GM20431 (cell line): ENCODE measurements around the gene PERM1.
"Not testable (repeated sequence)": the region's sequence is repeated elsewhere in the genome, so short reads cannot be mapped to it uniquely, and the experiment has no call there.

Experiments
- in situ Hi-C: fragments of 300-500 bp; cut with MseI, MboI; formaldehyde crosslinking; loops from one replicate; pipeline ENCODE4 v1.15.0; 2020; ENCODE audit warnings: low sequenced_read_pairs; ENCODE audit not compliant: unreplicated experiment

Gene PERM1

DNA sequence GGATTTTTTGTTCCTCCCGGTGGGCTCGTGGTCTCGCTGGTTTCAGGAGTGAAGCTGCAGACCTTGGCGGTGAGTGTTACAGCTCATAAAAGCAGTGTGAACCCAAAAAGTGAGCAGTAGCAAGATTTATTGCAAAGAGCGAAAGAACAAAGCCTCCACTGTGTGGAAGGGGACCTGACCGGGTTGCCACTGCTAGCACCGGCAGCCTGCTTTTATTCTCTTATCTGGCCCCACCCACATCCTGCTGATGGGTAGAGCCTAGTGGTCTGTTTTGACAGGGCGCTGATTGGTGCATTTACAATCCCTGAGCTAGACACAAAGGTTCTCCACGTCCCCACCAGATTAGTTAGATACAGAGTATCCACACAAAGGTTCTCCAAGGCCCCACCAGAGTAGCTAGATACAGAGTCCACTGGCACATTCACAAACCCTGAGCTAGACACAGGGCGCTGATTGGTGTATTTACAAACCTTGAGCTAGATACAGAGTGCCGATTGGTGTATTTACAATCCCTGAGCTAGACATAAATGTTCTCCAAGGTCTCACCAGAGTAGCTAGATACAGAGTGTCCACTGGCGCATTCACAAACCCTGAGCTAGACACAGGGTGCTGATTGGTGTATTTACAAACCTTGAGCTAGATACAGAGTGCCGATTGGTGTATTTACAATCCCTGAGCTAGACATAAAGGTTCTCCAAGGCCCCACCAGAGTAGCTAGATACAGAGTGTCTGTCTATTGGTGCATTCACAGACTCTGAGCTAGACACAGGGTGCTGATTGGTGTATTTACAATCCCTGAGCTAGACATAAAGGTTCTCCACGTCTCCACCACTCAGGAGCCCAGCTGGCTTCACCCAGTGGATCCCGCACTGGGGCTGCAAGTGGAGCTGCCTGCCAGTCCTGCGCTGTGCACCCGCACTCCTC is 35.8 kb upstream of the PERM1 start:
- in situ Hi-C loops = not testable (repeated sequence)

DNA sequence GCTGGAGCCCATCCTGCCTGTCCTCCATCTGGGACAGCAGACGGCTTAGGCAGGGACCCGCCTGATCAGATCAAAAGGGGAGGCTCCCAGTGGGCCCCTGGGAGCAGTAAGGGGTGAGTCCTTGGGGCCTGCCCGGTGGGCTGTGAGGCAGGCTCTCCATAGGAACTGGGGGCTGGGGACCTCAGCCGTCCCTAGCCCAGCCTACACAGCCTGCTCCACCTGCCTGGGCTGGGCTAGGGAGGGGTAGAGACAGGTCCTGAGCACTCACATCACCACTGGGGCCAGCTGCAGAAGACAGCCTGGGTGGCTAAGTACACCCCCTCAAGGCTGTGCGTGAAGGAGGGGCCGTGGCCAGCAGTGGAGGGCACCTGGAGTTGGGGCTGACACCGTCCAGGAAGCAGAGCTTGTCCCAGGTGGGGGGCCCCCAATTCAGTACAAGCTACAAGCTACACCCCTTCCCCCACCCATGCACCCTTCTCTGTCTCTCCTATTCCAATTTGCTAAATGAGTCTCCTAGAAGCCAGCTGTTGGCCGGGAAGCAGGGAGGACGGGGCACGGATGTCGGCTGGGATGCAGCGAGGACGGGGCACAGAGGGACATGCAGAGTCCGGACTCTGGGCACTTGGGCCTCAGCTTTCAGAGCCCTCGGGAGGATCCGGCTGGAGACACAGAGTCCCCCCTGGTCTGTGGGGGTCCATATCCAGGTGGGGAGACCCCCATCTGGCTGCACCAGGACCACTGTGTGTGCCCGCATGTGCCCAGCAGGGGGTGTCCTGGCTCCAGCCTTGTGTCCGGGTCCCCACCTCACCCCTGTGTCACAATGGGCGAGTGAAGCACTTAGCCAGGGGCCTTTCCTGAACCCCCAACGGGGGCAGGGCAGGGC is 33.1 kb upstream of the PERM1 start:
- in situ Hi-C loops = no loop called here

DNA sequence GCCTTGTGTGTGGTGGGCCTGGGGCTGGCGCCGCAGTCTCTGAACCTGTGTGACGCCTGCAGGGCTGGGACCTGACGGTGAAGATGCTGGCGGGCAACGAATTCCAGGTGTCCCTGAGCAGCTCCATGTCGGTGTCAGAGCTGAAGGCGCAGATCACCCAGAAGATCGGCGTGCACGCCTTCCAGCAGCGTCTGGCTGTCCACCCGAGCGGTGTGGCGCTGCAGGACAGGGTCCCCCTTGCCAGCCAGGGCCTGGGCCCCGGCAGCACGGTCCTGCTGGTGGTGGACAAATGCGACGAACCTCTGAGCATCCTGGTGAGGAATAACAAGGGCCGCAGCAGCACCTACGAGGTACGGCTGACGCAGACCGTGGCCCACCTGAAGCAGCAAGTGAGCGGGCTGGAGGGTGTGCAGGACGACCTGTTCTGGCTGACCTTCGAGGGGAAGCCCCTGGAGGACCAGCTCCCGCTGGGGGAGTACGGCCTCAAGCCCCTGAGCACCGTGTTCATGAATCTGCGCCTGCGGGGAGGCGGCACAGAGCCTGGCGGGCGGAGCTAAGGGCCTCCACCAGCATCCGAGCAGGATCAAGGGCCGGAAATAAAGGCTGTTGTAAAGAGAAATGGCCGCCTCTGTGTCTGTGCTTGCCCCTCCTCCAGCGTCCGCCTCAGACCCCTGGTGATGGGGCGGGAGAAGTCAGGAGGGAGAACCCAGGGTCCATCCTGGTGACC is 32.2 kb upstream of the PERM1 start:
- in situ Hi-C loops = no loop called here

DNA sequence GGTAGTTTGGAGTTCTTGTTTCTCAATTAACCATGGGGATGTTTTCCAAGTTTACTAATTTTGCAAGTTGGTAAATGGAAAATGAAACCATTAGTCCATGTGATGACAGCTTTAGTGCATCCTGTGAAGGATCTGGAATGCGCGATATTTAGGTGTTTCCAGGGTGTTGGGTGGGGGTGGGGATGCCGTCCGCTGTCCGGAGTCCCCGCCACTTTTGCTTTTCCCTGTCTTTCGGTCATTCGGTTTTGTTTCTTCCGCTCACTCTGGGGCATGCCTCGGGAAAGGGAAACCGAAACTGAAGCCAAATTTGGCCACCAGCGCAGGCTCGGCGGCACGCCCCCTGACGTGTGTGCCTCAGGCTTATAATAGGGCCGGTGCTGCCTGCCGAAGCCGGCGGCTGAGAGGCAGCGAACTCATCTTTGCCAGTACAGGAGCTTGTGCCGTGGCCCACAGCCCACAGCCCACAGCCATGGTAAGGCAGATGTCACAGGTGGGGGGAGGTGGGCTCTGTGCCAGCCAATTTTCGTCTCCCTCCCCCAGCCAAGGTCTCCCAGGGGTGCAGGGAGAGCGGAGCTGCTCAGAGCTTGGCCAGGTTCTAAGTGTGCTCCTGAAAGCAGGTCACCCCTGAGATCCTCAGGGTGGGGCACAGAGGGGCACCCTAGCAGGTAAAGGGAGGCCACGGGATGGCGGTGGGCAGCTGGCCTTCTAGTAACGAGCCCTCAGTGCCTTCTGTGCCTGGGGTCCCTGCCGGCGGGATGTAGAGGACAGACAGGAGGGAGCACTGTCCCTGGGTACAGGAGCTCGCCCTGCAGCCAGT is 31.4 kb upstream of the PERM1 start, which contains the start of gene ISG15:
Gene ISG15, plus strand, starts transcription at position 393 of the 817 bp plus-strand sequence. Its CDS starts 77 bp downstream, at position 470.
- in situ Hi-C loops = no loop called here

DNA sequence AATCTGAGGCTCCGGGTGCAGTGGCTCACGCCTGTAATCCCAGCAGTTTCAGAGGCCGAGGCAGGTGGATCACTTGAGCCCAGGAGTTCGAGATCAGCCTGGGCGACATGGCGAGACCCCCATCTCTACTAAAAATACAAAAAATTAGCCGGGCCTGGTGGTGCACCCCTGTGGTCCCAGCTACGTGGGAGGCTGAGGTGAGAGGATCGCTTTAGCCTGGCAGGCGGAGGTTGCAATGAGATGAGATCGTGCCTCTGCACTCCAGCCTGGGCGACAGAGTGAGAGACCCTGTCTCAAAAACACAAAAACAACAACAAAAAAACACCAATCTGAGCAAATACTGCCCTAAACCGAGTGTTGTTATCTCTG is 30.8 kb upstream of the PERM1 start:
- in situ Hi-C loops = not testable (repeated sequence)

DNA sequence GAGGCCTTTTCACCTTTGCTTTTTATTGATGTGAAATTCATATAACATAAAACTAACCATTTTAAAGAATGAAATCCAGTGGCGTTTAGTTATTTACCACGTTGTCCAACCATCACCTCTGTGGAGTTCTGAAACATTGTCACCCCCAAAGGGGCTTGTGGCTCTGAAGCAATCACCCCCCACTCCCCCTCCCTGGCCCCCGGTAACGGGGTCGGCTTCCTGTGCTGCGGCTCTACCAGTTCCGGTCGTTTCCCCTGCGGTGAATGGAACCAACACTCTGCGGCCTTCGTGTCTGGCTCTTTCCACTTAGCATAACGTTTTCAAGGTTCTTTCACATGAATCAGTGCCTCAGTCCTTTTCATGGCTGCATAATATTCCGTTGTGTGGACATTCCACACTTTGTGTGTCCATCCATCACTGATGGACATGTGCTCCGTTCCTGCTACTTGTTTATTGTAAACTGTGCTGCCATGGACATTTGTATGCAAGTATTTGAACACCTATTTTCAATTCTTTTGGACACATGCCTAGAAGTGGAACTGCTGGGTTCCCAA is 29.6 kb upstream of the PERM1 start:
- in situ Hi-C loops = no loop called here

DNA sequence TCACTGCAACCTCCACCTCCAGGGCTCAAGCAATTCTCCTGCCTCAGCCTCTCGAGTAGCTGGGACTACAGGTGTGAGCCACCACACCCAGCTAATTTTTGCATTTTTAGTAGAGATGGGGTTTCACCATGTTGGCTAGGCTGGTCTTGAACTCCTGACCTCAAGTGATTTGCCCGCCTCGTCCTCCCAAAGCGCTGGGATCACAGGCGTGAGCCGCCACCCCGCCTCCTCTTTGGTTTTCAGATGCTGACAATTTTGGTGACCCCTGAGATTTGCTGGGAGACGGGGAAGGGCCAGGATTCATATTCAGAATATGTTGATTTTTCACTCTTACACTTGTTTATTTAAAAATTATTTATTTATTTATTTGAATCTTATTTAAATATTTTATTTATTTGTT is 28.2 kb upstream of the PERM1 start:
- in situ Hi-C loops = not testable (repeated sequence)

DNA sequence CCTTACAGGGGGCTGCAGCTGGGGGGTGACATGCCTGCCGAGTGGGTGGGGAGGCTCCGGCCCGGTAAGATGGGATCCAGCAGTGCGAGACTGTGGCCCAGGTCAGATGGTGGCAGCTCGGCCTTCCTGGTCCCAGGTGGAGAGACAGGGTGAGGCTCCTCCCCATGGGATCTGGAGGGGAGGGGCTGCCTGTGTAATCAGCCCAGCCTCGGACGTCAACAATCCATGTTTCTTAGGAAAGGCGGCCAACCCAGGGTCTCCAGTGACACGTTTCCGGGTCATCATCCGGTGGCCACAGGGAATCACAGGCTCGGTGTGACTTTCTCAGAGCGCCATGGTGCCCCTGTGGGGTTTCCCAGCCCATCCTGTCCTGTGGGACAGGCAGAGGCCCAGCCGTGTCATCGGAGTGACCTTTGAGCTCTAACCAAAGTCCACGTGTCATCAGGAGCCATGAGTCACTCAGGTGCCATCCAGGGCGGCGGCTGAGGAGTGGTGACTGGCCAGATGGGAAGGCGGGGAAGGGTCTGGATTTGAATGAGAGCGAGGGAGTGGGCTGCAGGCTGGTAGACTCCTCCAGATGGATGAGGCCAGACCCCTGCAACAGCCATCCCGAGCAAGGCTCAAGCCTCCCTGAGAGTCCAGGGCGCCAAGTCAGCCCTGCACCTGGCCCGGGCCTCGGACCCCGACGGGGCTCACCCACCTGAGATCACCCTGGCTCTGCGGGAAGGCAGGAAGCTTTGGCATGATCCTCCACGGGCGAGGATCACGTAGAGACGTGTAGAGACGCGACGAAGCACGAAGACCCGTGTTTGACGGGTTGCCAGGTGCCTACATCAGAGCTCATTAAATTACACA is 24.6 kb upstream of the PERM1 start:
- in situ Hi-C loops = no loop called here

DNA sequence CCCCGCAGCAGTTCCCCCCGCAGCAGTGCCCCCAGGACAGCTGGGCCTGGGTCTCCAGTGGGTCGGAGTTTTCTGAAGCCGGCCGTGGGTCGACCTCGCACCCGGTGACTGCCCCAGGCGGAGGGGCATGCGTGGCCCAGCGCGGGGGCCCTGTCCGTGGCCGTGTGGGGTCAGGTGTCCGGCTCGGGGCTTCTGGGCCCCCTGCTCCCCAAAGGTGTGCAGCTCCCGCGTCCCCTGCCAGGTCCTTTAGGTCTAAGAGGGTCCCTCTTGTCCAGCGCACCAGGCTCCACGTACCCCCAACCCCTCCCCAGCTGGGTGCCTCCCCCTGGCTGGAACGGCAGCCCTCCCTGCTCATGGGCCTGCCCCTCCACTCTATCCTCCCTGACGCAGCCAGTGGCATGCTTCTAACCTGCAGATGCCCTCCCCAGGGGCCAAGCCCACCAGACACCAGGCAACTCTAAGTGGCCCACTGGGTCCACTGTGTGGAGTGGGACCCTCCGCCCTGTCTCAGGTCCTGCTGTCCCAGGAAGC is 23.9 kb upstream of the PERM1 start:
- in situ Hi-C loops = no loop called here

DNA sequence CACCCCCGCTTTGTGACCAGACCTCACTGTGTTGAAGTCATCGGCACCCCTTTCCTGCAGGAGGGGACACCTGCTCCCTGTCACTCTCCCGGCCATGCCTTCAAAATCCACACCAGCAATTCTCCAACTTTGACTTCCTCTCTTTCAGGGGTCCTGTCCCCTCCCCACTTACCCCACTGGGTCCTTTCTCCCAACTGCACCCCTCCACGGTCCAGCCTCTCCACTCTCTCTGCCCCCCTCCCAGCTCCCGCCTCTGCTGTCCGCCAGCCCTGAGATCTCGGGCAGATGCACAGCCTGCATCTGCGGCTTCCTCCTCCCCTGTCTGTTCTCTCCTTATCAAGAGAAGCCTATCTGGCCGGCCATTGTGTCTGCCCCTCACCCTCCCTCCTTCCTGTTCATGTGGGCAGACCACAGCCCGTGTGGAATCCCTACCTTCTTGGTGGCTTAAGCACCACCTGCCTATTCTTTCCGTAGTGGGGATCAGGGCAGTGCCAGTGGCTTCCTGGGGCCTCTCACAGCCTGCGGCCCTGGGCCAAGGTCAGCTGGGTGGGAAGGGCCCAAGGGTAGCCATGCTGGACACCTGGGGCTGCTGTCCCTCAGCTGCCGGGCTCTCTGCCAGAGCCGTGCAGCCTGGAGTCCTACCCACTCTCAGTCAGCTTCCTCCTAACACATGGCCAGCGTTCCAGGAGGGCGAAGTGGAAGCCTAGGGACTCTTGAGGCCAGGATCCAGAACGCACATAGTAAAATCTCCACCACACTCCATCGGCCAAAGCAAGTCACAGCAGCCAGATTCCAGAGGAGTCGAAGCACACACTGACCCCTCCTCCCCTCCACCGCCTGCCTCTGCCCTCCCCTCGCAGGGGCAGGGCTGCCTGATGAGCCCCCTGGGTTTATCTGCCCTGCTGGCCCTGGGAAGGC is 23.1 kb upstream of the PERM1 start:
- in situ Hi-C loops = no loop called here

DNA sequence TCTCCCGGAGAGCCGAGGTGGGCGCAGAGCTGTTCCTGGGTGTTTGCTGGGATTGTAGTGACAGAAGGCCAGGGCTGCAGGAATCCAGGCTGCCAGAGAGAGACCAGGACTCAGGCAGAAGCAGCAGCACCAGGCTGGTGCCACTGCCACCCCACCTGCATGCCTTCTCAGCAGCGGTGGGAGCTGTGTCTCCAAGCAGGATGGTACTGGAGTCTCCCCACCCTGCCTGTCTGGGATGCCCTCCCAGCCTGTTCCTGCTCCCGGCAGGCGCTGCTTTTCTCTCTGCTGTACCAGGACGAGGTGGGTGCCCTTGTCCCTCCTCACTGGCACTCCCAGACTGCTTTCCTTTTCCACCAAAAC is 22.5 kb upstream of the PERM1 start:
- in situ Hi-C loops = no loop called here

DNA sequence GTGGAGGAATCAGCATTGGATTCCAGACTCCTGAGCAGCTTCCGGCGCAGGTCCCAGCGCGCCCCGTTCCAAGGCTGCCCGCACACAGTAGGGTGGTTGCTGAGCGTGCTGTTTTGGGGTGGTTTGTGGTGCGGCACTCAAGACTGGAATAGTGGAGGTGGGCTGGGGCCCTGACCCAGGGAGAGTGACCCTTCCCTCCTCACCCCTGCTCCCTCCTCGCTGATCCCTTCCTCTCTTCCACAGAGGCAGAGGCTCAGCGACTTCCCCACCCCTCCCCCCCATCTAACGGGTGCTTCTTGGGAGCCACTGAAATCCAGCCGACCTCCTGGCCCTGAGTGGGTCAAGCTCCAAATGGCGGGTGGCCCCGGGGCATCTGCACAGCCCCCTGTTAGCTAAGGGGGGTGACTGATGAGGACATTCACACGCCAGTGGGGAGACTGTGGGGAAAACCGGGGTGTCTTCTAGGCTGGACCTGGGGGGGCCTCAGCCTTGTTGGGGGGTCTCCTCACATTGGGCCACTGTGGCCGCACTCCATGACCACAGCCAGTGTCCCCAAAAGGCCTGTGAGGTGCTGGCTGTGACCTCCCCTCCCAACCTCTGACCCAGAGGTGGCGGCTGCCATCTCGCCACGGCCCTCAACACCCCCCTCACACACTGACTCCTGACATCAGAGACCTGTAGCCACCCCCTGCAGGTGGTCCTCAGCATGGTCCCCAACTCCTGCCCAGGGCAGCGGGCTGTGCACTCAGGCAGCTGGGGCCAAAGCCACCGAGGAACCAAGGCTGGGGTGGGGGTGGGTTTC is 21.9 kb upstream of the PERM1 start:
- in situ Hi-C loops = no loop called here

DNA sequence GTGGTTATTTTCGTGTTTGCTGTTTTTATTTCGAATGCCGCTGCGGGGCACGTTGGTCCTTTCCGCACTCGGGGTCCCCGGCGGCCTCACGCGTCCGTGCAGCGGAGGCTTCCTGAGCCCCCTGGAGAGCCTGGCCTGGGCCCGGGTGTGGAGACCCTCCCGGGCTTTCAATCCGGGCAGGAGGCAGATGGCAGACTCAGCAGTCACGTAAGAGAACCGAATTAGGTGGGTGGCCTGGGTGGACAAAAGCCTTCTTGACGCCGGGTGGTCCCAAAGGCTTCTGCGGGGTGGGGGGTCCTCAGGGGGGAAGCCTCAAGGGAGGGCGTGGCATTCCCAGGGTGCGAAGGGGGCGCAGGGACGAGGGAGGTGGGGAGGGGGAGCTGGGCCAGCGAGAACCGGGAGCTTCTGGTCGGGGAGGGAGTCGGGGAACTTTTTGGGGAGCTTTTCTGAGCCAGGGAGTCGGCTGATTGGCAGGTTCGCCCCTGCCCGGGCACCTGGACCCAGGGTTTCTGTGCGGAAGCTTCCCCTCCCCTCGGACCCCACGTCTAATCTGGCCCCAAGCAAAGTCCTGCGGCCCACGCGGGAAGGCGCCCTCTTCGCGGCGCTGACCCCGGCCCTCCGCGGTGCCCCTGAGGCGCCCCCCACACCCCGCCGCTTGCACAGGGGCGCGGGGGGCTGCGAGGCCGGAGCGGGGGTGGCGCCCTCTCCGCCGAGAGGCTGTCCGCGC is 19.3 kb upstream of the PERM1 start:
- in situ Hi-C loops = no loop called here

DNA sequence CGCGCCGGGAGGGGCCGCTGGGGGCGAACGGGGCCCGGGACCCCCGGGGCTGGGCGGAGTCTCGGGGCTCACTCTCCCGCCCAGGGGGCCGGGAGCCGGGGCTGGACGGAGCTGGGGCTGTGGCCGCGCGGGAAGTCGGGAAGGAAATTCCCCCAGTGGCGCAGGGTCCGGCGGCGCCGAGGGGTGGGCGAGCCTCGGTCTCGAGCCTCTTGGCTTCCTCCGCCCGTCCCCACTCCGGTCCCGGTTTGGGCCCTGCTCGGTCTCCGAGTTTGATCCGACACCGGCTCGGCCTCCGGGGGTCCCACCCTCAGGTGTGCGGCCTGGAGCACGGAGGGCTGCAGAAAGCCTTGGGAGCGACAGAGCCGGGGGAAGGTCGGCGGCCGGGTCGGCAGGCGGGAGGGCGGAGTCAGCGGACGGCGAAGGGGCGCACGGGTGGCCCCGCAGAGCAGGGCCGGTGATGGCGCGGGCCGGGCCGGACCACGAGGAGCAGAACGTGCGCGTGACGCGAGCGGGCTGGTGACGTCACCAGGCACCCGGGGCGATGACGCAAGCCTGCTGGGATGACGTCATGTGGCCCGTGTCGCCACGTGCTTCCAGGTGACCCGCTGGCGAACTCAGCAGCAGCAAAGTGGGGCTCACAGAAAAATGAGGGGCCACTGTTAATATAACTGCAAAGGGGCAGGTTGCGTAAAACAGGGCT is 18.6 kb upstream of the PERM1 start:
- in situ Hi-C loops = no loop called here

DNA sequence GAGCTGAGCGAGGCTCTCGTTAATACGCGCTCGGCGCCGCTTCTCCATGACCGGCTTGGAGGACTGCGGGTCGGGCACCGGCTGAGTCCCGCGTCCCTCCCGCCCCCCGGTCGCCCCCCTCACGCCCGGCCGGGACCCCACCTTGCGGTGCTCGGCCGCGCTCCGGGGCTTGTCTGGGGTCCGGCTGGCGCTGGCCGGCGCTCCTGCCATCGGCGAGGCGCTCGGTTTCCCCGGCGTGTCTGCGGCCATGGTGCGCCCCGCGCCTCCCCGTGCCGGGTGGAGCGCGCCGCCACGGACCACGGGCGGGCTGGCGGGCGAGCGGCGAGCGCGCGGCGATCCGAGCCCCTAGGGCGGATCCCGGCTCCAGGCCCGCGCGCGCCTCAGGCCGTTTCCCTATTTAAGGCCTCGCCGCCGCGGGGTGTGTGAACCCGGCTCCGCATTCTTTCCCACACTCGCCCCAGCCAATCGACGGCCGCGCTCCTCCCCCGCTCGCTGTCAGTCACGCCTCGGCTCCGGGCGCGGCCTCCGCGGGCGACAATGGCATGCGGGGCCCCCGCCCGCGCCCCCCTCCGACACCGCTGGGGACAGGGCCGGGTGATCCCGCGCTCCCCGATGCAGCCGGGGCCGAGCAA is 17.9 kb upstream of the PERM1 start, which contains the start of gene HES4:
Gene HES4, minus strand, starts transcription at position 373 of the 632 bp plus-strand sequence. Its CDS starts 124 bp downstream, at position 249.
- in situ Hi-C loops = no loop called here
